PC-9 (cell line): ENCODE data around the gene NUMB.

Source experiments
- EZH2 ChIP-seq: fragments of 200-600 bp; sonication (generic); IDR thresholded peaks from 2 replicates; pipeline ENCODE4 v1.8.0; 2017; ENCODE audit warnings: antibody characterized with exemption, low read depth
- TF ChIP-seq, protein P1 (sequence below): fragments of 200-600 bp; sonication (generic); conservative IDR thresholded peaks from 2 replicates; pipeline ENCODE4 v1.6.1; 2017; ENCODE audit warnings: mixed run types, antibody characterized with exemption, mild to moderate bottlenecking, moderate library complexity

DNA sequence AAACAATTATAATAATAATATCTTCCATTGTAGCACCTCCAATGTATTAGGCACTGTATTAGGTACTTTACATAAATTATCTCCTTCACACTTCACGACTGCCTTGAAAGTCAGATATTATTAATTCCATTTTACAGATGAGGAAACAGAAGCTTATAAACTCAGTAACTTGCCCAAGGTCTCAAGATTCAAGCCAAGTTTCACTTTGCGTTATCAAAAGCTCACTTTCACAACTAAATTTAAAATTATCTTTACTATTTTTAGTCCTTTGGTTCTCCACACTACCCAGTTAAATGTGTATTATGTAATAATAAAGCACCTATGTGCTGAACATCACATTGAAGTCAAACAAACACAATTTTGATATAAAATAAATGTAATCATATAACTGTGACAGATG is 55.8 kb downstream of the NUMB start:
- TF ChIP-seq, protein P1, sequence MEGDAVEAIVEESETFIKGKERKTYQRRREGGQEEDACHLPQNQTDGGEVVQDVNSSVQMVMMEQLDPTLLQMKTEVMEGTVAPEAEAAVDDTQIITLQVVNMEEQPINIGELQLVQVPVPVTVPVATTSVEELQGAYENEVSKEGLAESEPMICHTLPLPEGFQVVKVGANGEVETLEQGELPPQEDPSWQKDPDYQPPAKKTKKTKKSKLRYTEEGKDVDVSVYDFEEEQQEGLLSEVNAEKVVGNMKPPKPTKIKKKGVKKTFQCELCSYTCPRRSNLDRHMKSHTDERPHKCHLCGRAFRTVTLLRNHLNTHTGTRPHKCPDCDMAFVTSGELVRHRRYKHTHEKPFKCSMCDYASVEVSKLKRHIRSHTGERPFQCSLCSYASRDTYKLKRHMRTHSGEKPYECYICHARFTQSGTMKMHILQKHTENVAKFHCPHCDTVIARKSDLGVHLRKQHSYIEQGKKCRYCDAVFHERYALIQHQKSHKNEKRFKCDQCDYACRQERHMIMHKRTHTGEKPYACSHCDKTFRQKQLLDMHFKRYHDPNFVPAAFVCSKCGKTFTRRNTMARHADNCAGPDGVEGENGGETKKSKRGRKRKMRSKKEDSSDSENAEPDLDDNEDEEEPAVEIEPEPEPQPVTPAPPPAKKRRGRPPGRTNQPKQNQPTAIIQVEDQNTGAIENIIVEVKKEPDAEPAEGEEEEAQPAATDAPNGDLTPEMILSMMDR, result no peak
- no peak for TF ChIP-seq EZH2
